Mucosa of descending colon (tissue), 3 donors: Measurements from ENCODE around the gene RDH5. TPM values are rescaled to one million over a fixed set of nuclear protein-coding genes. Genes with fewer than 3 reads are reported as not detected.

Experiments used
- ATAC-seq: fragments of 200-7000 bp; cut with Tn5 transposase; one replicate; pipeline ENCODE4 v1.9.1; 2020; ENCODE audit warnings: mild to moderate bottlenecking, moderate library complexity
- DNase-seq, 3 donors: peaks; one replicate each; pipeline ENCODE4 v3.0.0-alpha.2; 2020
- H3K36me3 ChIP-seq: fragments of 200-600 bp; one replicate; pipeline ENCODE4 v1.8.0; 2021; ENCODE audit warnings: low read depth, mild to moderate bottlenecking
- H3K4me1 ChIP-seq: fragments of 200-600 bp; one replicate; pipeline ENCODE4 v1.8.0; 2021; ENCODE audit warnings: low read depth, mild to moderate bottlenecking
- H3K4me3 ChIP-seq: fragments of 200-600 bp; one replicate; pipeline ENCODE4 v1.8.0; 2021; ENCODE audit warnings: mild to moderate bottlenecking
- H3K9me3 ChIP-seq: fragments of 200-600 bp; one replicate; pipeline ENCODE4 v1.8.0; 2021; ENCODE audit warnings: mild to moderate bottlenecking
- intact Hi-C, 2 donors: fragments of 100-400 bp; cut with DNase I in 1 of 2; cut with micrococcal nuclease in 1 of 2; formaldehyde crosslinking; loops; one replicate each; pipeline versions ENCODE4 v1.11.0 to v1.11.1; 2022; cut with DNase I, micrococcal nuclease
- total RNA-seq, 3 donors: library from RNA; stranded (reverse); fragmentation: NEBNext Ultra II Directional in 2 of 3; extraction: Animal tissue kit (Norgen Biotek cat#: 25700) in 2 of 3; gene quantifications; one replicate each; pipeline versions ENCODE4 v1.2.1 to v1.2.4, GENCODE V29; 2021 to 2023
- TF ChIP-seq, protein P1 (sequence below): fragments of 200-600 bp; IDR thresholded peaks from one replicate; pipeline ENCODE4 v1.8.0; 2022; ENCODE audit warnings: antibody characterized with exemption, mild to moderate bottlenecking
- donor health status: DM: no; HTN: no; CAD: no; lungs with moderate emphysema.
- donor health status: DM: no; HTN: no; CAD: no.
- donor health status: DM: no; HTN: yes; CAD: no.

RDH5 gene
- total RNA-seq, 3 donors from 2014 or later = 21.5 to 48.1 (median 35.8) TPM

DNA sequence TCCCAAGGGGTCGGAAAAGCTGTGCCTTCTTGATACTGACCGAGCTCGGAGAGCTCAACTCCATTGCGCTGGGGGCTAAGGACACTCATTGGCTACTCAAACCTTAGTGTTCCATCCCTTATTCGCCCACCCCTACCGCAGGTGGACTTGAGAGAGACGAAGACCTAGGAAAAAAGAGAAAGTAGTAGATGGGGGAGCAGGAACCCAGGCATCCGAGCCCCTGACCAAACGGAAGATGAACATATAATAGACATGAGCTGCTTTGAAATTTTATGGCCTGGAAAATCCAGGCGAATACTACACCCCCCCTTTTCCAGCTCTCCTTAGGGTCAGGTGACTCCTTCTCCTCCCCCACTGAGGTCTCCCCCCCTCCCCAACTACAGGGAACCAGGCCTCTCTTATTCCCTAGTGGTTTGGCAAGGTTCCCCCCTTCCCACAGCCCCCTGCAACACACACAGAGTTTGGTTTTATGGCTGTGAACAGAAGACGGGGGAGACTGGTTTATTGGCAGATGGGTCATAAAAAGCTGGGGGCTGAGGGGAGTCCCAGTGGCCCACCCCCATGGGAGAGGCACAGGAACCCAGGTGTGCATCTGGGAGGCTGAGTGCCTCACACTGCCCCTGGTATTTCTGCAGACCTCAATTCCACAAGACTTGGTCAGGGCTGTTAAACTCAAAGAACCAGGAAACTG, 24.3 kb downstream of the RDH5 start:
- intact Hi-C loops = loop anchor here in 1 of 2 donors (5.0 to 10.0 kb wide), 2 partner anchors 50 to 198 kb away; no protein-coding TSS in a partner anchor

DNA sequence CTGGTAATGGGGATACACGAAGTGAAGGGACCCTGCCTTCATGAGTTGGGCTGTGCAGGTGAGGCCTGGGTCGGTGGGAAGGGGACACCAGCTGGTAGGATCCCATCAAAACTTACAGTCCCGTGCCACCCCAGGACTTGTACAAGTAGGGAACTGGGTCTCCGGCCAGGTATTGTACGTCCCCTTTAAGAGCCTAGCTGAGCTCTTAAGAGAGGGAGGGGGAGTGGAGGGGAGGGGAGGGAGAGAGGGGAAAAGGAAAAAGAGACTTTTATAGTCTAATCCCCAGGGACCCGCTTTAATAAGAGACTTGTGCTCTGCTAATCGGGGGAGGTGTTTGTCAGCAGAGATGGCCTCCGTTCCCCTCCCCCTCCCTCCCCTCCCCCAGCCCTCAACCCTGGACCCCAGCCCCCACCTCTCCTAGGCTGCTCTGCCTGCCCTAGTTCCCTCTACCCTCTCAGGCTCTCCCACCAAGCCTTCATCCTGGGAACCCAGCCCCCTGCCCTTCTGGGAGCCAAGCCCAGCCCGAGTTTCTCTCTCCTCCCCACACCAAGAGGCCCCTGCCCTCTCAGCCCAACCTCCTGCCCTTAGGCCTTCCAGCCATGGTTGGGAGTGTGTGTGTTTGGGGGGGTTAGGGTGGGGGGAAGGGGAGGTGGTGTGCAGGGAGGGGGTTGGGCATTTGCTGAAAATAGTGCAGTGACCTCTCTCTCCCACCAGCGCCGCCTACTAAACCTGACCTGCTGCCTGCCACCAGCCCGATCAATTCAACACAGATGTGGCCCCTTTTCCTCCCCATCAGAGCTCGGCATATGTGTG, 25.4 kb downstream of the RDH5 start:
- ATAC-seq = no peak
- Histone ChIP-seq H3K4me3 (no peak overlapping the region), H3K9me3 (no peaks in the 10 kb centered on the region), H3K36me3 (no peaks in the 10 kb centered on the region), H3K4me1 (peaks cover 9% of the 10 kb centered on the region)
- TF ChIP-seq, protein P1, sequence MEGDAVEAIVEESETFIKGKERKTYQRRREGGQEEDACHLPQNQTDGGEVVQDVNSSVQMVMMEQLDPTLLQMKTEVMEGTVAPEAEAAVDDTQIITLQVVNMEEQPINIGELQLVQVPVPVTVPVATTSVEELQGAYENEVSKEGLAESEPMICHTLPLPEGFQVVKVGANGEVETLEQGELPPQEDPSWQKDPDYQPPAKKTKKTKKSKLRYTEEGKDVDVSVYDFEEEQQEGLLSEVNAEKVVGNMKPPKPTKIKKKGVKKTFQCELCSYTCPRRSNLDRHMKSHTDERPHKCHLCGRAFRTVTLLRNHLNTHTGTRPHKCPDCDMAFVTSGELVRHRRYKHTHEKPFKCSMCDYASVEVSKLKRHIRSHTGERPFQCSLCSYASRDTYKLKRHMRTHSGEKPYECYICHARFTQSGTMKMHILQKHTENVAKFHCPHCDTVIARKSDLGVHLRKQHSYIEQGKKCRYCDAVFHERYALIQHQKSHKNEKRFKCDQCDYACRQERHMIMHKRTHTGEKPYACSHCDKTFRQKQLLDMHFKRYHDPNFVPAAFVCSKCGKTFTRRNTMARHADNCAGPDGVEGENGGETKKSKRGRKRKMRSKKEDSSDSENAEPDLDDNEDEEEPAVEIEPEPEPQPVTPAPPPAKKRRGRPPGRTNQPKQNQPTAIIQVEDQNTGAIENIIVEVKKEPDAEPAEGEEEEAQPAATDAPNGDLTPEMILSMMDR = no peak
- no peak for DNase-seq
- intact Hi-C loops = loop anchor here in 1 of 2 donors (10.0 kb wide), 1 partner anchor 49 kb away; no protein-coding TSS in a partner anchor

More for the DNA sequence above, 24.3 kb downstream of the RDH5 start:
- TF ChIP-seq, protein P1 = no peak
- ATAC-seq = no peak
- H3K4me3 ChIP-seq = no peak overlapping the region
- H3K36me3 ChIP-seq = no peaks in the 10 kb centered on the region
- no peaks in the 10 kb centered on the region for H3K9me3 ChIP-seq
- no peak for DNase-seq
- H3K4me1 ChIP-seq = peaks cover 9% of the 10 kb centered on the region

DNA sequence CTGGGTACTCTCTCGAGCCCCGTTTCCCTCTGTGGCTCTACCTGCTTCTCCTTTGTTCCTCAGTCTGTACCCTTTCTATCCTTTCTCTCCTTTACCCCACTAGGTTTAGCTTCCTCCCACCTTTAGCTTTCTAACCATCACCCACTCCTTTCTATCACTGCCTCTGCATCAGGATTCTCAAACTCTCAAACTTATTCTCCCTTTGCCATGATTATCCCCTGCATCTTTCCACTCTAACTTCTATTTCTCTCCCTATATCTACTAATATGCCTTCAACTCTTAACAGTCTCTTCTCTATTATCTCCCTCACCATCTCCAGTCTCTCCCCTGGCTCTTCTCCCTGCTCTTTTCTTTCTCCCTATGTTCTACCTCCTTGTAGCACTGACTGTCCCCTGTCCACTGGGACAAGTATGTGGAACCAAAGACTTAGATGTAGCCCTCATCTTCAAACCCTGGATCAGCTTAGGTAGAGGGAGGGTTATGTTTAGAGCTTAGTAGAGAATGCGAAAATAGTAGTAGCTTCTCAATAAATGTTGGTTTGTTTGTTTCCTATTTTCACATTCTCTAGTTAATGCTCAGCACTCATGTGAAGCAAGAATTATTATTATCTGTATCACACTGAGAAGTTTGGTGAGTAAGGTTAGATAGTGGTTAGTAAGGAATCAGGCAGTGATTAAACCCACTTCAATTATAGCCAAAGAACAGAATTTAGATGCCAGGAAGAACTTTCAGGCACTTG, 26.1 kb downstream of the RDH5 start:
- intact Hi-C loops = loop anchor here in 1 of 2 donors (10.0 kb wide), 1 partner anchor 48 kb away; no protein-coding TSS in a partner anchor
- ATAC-seq = no peak
- H3K4me1 ChIP-seq = peaks cover 9% of the 10 kb centered on the region

DNA sequence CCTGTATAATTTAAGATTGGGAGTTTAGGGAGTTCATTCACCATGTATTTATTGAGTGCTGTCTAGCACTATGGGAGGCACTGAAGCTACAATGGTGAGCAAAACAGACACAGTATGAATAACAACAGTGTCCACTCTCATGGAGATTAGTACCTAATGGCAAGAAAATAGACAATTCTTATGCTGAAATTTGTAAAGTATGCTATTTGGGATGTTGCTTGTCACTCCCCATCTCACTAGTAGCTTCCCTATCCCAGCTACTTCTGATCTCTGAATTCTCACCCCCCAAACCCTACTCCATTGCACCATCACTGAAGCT, 26.7 kb downstream of the RDH5 start:
- H3K9me3 ChIP-seq = no peaks in the 10 kb centered on the region
- DNase-seq (no peak), ATAC-seq (no peak)
- peaks cover 9% of the 10 kb centered on the region for H3K4me1 ChIP-seq
- no peaks in the 10 kb centered on the region for H3K36me3 ChIP-seq
- H3K4me3 ChIP-seq = no peak overlapping the region
- intact Hi-C loops = loop anchor here in 1 of 2 donors (10.0 kb wide), 1 partner anchor 48 kb away; no protein-coding TSS in a partner anchor
- TF ChIP-seq, protein P1 = no peak

More for the DNA sequence above, 26.1 kb downstream of the RDH5 start:
- Histone ChIP-seq H3K4me3 (no peak overlapping the region), H3K36me3 (no peaks in the 10 kb centered on the region), H3K9me3 (no peaks in the 10 kb centered on the region)
- no peak for DNase-seq
- TF ChIP-seq, protein P1 = no peak

DNA sequence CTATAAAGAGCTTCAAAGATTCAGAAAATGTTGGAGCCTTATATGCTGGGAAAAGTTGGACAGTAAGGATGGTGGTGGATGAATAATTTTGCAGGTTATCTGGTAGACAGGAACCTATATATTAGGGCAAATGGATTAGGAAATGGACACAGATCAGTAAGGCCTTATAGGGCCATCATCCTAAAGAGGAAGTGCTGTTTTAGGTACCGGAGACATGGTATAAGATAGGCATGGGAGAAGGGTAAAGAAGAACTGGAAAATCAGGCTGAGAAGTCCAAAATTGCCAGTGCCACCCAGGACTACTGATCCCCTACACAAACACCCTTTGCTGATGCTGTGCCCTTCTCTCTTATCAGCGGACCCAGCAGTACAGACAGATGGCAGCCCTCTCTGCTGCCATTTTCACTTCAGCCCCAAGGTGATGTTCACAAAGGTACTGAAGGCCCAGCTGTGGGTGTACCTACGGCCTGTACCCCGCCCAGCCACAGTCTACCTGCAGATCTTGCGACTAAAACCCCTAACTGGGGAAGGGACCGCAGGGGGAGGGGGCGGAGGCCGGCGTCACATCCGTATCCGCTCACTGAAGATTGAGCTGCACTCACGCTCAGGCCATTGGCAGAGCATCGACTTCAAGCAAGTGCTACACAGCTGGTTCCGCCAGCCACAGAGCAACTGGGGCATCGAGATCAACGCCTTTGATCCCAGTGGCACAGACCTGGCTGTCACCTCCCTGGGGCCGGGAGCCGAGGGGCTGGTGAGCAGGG, 28.2 kb downstream of the RDH5 start:
- Histone ChIP-seq H3K4me3 (no peak overlapping the region), H3K4me1 (peaks cover 8% of the 10 kb centered on the region), H3K9me3 (no peaks in the 10 kb centered on the region), H3K36me3 (no peaks in the 10 kb centered on the region)
- intact Hi-C loops = loop anchor here in 1 of 2 donors (10.0 kb wide), 1 partner anchor 46 kb away; no protein-coding TSS in a partner anchor
- ATAC-seq = no peak
- DNase-seq = no peak
- TF ChIP-seq, protein P1 = no peak
